Tibial artery (tissue), 4 donors: ENCODE results near the gene CDK15.
"Not testable (repeated sequence)": the region's sequence is repeated elsewhere in the genome, so short reads cannot be mapped to it uniquely, and the experiment has no call there.

Experiments used
- DNase-seq, 2 donors: peaks; one replicate each; pipeline ENCODE4 v3.0.0-alpha.2; 2019
- H3K27ac ChIP-seq, 2 donors: fragments of 200-600 bp; sonication (generic) in 1 of 2; 1 replicate in 1 of 2; 2 replicates in 1 of 2; pipeline ENCODE4 v1.5.1; 2018 to 2019; ENCODE audit warnings: mild to moderate bottlenecking in 1 of 2
- H3K27me3 ChIP-seq, 2 donors: fragments of 200-600 bp; sonication (generic) in 1 of 2; one replicate each; pipeline versions ENCODE4 v1.5.1 to v1.6.0; 2016 to 2019
- H3K36me3 ChIP-seq, 3 donors: fragments of 200-600 bp; sonication (generic) in 2 of 3; one replicate each; pipeline ENCODE4 v1.5.1; 2016 to 2019; ENCODE audit warnings: mild to moderate bottlenecking in 2 of 3
- H3K4me1 ChIP-seq, 4 donors: fragments of 200-600 bp; sonication (generic) in 2 of 4; 1 replicate in 3 of 4; 2 replicates in 1 of 4; pipeline ENCODE4 v1.5.1; 2016 to 2019
- H3K4me3 ChIP-seq, 2 donors: fragments of 200-600 bp; sonication (generic) in 1 of 2; 1 replicate in 1 of 2; 2 replicates in 1 of 2; pipeline ENCODE4 v1.5.1; 2018 to 2019; ENCODE audit warnings: mild to moderate bottlenecking in 2 of 2
- H3K9me3 ChIP-seq, 3 donors: fragments of 200-600 bp; sonication (generic) in 1 of 3; one replicate each; pipeline ENCODE4 v1.5.1; 2016 to 2019
- CTCF ChIP-seq, 2 experiments: fragments of 200-600 bp in 1 of 2; fragments of 450-650 bp in 1 of 2; IDR thresholded peaks; one replicate each; pipeline ENCODE4 v1.5.1; 2017 to 2019; ENCODE audit warnings: antibody characterized with exemption in 2 of 2, mild to moderate bottlenecking in 1 of 2, moderate library complexity in 1 of 2
- intact Hi-C: fragments of 100-400 bp; cut with DNase I; formaldehyde crosslinking; loops from one replicate; pipeline ENCODE4 v1.15.0; 2023; ENCODE audit warnings: low total_unique reads

Gene CDK15

GRCh38 chr2:201840726-201841125 is 34.4 kb downstream of the CDK15 start:
- Histone ChIP-seq H3K27ac (no peak overlapping the region), H3K27me3 (no peaks in the 10 kb centered on the region)
- intact Hi-C loops, result no loop called here

GRCh38 chr2:201842131-201842860 is 36.0 kb downstream of the CDK15 start:
- no peaks in the 10 kb centered on the region for H3K9me3 ChIP-seq
- no peak for TF ChIP-seq CTCF (IDR thresholded peaks at IDR 0.05)
- no peak for DNase-seq
- H3K4me3 ChIP-seq, result no peak overlapping the region
- no peaks in the 10 kb centered on the region for H3K36me3 ChIP-seq
- intact Hi-C loops, result no loop called here
- peak overlapping the region; percentile 23 to 68 for H3K27ac ChIP-seq
- no peaks in the 10 kb centered on the region for H3K27me3 ChIP-seq
- H3K4me1 ChIP-seq, result peaks cover 0 to 29% (median 2%) of the 10 kb centered on the region in 4 donors

More at GRCh38 chr2:201840726-201841125, 34.4 kb downstream of the CDK15 start:
- DNase-seq, result no peak
- TF ChIP-seq CTCF (IDR thresholded peaks at IDR 0.05), result no peak
- Histone ChIP-seq H3K4me3 (no peak overlapping the region), H3K4me1 (peaks cover 0 to 17% (median 2%) of the 10 kb centered on the region in 4 donors), H3K36me3 (no peaks in the 10 kb centered on the region), H3K9me3 (no peaks in the 10 kb centered on the region)

GRCh38 chr2:201844922-201845321 is 38.6 kb downstream of the CDK15 start:
- peaks cover 0 to 32% (median 2%) of the 10 kb centered on the region in 4 donors for H3K4me1 ChIP-seq
- DNase-seq, H3K9me3 ChIP-seq, H3K27me3 ChIP-seq, intact Hi-C loops, H3K36me3 ChIP-seq, H3K27ac ChIP-seq, H3K4me3 ChIP-seq: not testable (repeated sequence)

- intact Hi-C loops, result no loop called here
- Histone ChIP-seq H3K4me3 (no peak overlapping the region), H3K27ac (peak overlapping the region in 1 of 2 donors; percentile 12), H3K9me3 (no peaks in the 10 kb centered on the region), H3K27me3 (no peaks in the 10 kb centered on the region), H3K4me1 (peaks cover 0 to 26% (median 0%) of the 10 kb centered on the region in 4 donors), H3K36me3 (no peaks in the 10 kb centered on the region)
- no peak for TF ChIP-seq CTCF (IDR thresholded peaks at IDR 0.05)
- DNase-seq, result no peak
Observed at GRCh38 chr2:201847481-201847880, 41.1 kb downstream of the CDK15 start.

- TF ChIP-seq CTCF (IDR thresholded peaks at IDR 0.05), result no peak
- H3K4me3 ChIP-seq, result no peak overlapping the region
- no peak for DNase-seq
- intact Hi-C loops, result no loop called here
- H3K27me3 ChIP-seq, result no peaks in the 10 kb centered on the region
- H3K4me1 ChIP-seq, result peaks cover 0 to 2% (median 0%) of the 10 kb centered on the region in 4 donors
- no peak overlapping the region for H3K27ac ChIP-seq
- H3K36me3 ChIP-seq, result no peaks in the 10 kb centered on the region
- no peaks in the 10 kb centered on the region for H3K9me3 ChIP-seq
Observed at GRCh38 chr2:201852462-201852861, 46.1 kb downstream of the CDK15 start.

- TF ChIP-seq CTCF (IDR thresholded peaks at IDR 0.05), result no peak
- no peaks in the 10 kb centered on the region for H3K9me3 ChIP-seq
- H3K36me3 ChIP-seq, result no peaks in the 10 kb centered on the region
- H3K4me3 ChIP-seq, result no peak overlapping the region
- intact Hi-C loops, result no loop called here
- no peaks in the 10 kb centered on the region for H3K4me1 ChIP-seq
- H3K27ac ChIP-seq, result no peak overlapping the region
- H3K27me3 ChIP-seq, result no peaks in the 10 kb centered on the region
- no peak for DNase-seq
Observed at GRCh38 chr2:201852878-201853415, 46.6 kb downstream of the CDK15 start.
